Mucosa of descending colon (tissue), 3 donors: ENCODE results near the gene TMEM145. TPM values are rescaled to one million over a fixed set of nuclear protein-coding genes. Genes with fewer than 3 reads are reported as not detected.

Experiments used
- ATAC-seq: fragments of 200-7000 bp; cut with Tn5 transposase; one replicate; pipeline ENCODE4 v1.9.1; 2020; ENCODE audit warnings: mild to moderate bottlenecking, moderate library complexity
- DNase-seq, 3 donors: peaks; one replicate each; pipeline ENCODE4 v3.0.0-alpha.2; 2020
- H3K36me3 ChIP-seq: fragments of 200-600 bp; one replicate; pipeline ENCODE4 v1.8.0; 2021; ENCODE audit warnings: low read depth, mild to moderate bottlenecking
- H3K4me1 ChIP-seq: fragments of 200-600 bp; one replicate; pipeline ENCODE4 v1.8.0; 2021; ENCODE audit warnings: low read depth, mild to moderate bottlenecking
- H3K4me3 ChIP-seq: fragments of 200-600 bp; one replicate; pipeline ENCODE4 v1.8.0; 2021; ENCODE audit warnings: mild to moderate bottlenecking
- H3K9me3 ChIP-seq: fragments of 200-600 bp; one replicate; pipeline ENCODE4 v1.8.0; 2021; ENCODE audit warnings: mild to moderate bottlenecking
- CTCF ChIP-seq: fragments of 200-600 bp; IDR thresholded peaks from one replicate; pipeline ENCODE4 v1.8.0; 2022; ENCODE audit warnings: antibody characterized with exemption, mild to moderate bottlenecking
- intact Hi-C, 2 donors: fragments of 100-400 bp; cut with DNase I in 1 of 2; cut with micrococcal nuclease in 1 of 2; formaldehyde crosslinking; loops; one replicate each; pipeline versions ENCODE4 v1.11.0 to v1.11.1; 2022; cut with DNase I, micrococcal nuclease
- total RNA-seq, 3 donors: library from RNA; stranded (reverse); fragmentation: NEBNext Ultra II Directional in 2 of 3; extraction: Animal tissue kit (Norgen Biotek cat#: 25700) in 2 of 3; gene quantifications; one replicate each; pipeline versions ENCODE4 v1.2.1 to v1.2.4, GENCODE V29; 2021 to 2023
- donor health status: DM: no; HTN: no; CAD: no; lungs with moderate emphysema.
- donor health status: DM: no; HTN: no; CAD: no.
- donor health status: DM: no; HTN: yes; CAD: no.

TMEM145 gene
- total RNA-seq, 3 donors from 2014 or later: 0.17 to 0.63 TPM; not detected in 1

GRCh38 chr19:42343344-42344110, 30.4 kb downstream of the TMEM145 start:
- ATAC-seq: no peak
- no peak overlapping the region for H3K4me3 ChIP-seq
- DNase-seq: no peak
- no peaks in the 10 kb centered on the region for H3K9me3 ChIP-seq
- H3K36me3 ChIP-seq: no peaks in the 10 kb centered on the region
- intact Hi-C loops: no loop called here
- TF ChIP-seq CTCF: no peak
- no peaks in the 10 kb centered on the region for H3K4me1 ChIP-seq

- no peak for TF ChIP-seq CTCF
- Histone ChIP-seq H3K9me3 (no peaks in the 10 kb centered on the region), H3K4me3 (no peak overlapping the region), H3K4me1 (no peaks in the 10 kb centered on the region), H3K36me3 (no peaks in the 10 kb centered on the region)
- ATAC-seq: no peak
- intact Hi-C loops: no loop called here
- DNase-seq: no peak
Observed at GRCh38 chr19:42344336-42344893, 31.3 kb downstream of the TMEM145 start.

GRCh38 chr19:42345191-42345812, 32.2 kb downstream of the TMEM145 start:
- Histone ChIP-seq H3K36me3 (no peaks in the 10 kb centered on the region), H3K4me1 (no peaks in the 10 kb centered on the region), H3K4me3 (no peak overlapping the region), H3K9me3 (no peaks in the 10 kb centered on the region)
- DNase-seq: no peak
- TF ChIP-seq CTCF: no peak
- ATAC-seq: no peak
- intact Hi-C loops: no loop called here

GRCh38 chr19:42348211-42348610, 35.1 kb downstream of the TMEM145 start:
- no peak for TF ChIP-seq CTCF
- DNase-seq: no peak
- Histone ChIP-seq H3K36me3 (no peaks in the 10 kb centered on the region), H3K4me1 (no peaks in the 10 kb centered on the region), H3K9me3 (no peaks in the 10 kb centered on the region), H3K4me3 (no peak overlapping the region)
- intact Hi-C loops: no loop called here
- ATAC-seq: no peak

GRCh38 chr19:42349378-42350107, 36.4 kb downstream of the TMEM145 start:
- no peak overlapping the region for H3K4me3 ChIP-seq
- H3K9me3 ChIP-seq: no peaks in the 10 kb centered on the region
- no peaks in the 10 kb centered on the region for H3K36me3 ChIP-seq
- TF ChIP-seq CTCF: no peak
- DNase-seq (no peak), ATAC-seq (no peak)
- intact Hi-C loops: no loop called here
- H3K4me1 ChIP-seq: no peaks in the 10 kb centered on the region
